ENCODE measurements around the gene BIN2.
"Not testable (repeated sequence)": the region's sequence is repeated elsewhere in the genome, so short reads cannot be mapped to it uniquely, and the experiment has no call there.

DNA sequence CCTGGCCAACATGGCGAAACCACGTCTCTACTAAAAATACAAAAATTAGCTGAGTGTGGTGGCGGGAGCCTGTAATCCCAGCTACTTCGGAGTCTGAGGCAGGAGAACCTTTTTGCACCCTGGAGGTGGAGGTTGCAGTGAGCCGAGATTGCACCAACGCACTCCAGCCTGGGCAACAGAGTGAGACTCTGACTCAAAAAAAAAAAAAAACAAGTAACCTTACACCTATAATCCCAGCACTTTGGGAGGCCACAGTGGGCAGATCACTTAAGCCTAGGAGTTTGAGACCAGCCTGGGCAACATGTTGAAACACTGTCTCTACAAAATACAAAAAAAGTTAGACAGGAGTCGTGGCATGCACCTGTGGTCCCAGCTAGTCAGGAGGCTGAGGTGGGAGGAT is 51.2 kb downstream of the BIN2 start:
- TF ChIP-seq POLR2A (IDR thresholded peaks at IDR 0.05) = not testable (repeated sequence)
- TF ChIP-seq, protein P1, sequence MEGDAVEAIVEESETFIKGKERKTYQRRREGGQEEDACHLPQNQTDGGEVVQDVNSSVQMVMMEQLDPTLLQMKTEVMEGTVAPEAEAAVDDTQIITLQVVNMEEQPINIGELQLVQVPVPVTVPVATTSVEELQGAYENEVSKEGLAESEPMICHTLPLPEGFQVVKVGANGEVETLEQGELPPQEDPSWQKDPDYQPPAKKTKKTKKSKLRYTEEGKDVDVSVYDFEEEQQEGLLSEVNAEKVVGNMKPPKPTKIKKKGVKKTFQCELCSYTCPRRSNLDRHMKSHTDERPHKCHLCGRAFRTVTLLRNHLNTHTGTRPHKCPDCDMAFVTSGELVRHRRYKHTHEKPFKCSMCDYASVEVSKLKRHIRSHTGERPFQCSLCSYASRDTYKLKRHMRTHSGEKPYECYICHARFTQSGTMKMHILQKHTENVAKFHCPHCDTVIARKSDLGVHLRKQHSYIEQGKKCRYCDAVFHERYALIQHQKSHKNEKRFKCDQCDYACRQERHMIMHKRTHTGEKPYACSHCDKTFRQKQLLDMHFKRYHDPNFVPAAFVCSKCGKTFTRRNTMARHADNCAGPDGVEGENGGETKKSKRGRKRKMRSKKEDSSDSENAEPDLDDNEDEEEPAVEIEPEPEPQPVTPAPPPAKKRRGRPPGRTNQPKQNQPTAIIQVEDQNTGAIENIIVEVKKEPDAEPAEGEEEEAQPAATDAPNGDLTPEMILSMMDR (IDR thresholded peaks at IDR 0.05) = not testable (repeated sequence)
